Middle frontal gyrus (tissue), 1 donor: Measurements from ENCODE around the gene KRT82.
"Not testable (repeated sequence)": the region's sequence is repeated elsewhere in the genome, so short reads cannot be mapped to it uniquely, and the experiment has no call there.

Experiments
- DNase-seq: peaks from one replicate; pipeline ENCODE4 v3.0.0-alpha.2; 2015; ENCODE audit warnings: low spot score; ENCODE audit errors: extremely low spot score

The KRT82 gene

GRCh38 chr12:52346593-52346992, 59.5 kb downstream of the KRT82 start:
- DNase-seq = no peak

DNA sequence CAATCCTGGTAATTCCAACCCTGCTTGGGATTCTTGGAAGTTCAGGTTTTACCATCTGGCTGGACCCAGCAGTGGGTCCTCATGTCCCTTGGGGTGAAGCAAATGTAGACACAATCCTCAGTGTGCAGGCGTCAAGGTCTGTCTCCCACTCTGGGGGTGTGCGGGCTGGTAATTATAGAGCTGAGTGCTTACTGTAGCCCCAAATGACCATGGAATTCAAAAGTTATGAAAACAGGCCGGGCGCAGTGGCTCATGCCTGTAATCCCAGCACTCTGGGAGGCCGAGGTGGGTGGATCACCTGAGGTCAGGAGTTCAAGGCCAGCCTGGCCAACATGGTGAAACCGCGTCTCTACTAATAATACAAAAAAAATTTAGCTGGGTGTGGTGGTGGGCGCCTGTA, 61.1 kb downstream of the KRT82 start:
- not testable (repeated sequence) for DNase-seq

DNA sequence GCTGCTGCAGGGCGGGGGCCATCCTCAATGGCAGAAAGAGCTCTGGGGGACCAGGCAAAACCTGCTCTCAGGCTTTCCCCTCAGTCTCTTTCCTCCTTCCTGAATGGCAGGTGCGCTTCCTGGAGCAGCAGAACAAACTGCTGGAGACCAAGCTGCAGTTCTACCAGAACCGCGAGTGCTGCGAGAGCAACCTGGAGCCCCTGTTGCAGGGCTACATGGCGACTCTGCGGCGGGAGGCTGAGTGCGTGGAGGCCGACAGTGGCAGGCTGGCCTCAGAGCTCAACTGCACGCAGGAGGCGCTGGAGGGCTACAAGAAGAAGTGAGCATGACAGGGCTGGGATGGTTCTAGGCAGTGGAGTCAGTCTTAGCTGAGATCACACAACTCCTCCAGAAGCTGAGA, 62.0 kb downstream of the KRT82 start:
- no peak for DNase-seq
